DMS79 treated with DMSO at 0.1 percent for 48 hours (cell line): ENCODE data around the gene SUGT1.
A peak's percentile ranks its signal among the peaks of the same experiment; 100 is the strongest.
"Not testable (repeated sequence)": the region's sequence is repeated elsewhere in the genome, so short reads cannot be mapped to it uniquely, and the experiment has no call there.

Source experiments
- DNase-seq: peaks from one replicate; lab custom pipeline; 2025; lab: John Stamatoyannopoulos, UW

Gene SUGT1

GRCh38 chr13:52652196-52652979, at the start of gene SUGT1:
Gene SUGT1 (plus strand): TSS chr13:52652836. CDS start chr13:52652921, 85 bp downstream.
- peak; percentile 94 for DNase-seq

DNA sequence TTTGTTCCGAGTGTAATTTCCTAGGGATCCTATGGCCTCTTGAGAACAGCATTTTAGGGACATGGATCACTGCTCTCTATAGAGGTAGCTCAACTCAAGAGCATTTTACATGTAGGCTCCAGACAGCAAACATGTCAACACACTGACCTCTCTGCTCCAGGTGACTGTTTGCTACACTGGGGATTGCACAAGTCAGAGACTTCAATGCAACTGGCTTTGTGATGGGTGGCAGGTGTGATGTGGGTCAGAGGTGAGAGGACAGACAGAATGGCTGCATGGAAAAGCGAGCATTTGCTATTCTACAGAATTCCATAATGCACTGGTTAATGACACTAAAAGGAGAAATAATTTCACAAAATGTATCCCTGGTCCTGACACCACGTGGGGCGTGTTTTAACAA, 49.3 kb upstream of the SUGT1 start:
- DNase-seq, result not testable (repeated sequence)

DNA sequence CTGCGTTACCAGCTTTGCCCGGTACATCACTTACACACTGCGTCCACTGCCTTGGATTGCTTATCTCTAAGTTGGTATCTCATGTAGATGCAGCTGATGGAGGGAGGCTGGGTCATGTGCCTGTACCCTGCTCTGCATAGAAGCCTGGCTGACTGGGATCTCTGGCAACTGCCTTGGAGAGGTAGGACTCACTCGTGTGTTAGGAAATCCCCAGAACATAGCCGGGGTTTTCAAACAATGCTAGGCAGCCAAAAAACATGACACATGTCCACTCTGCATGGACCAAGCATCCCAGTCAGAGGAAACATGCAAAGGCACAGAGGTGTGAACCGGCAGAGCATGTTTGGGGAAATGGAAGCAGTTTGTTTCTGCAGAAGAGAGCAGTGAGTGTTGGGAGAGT, 46.5 kb upstream of the SUGT1 start:
- DNase-seq, result not testable (repeated sequence)

DNA sequence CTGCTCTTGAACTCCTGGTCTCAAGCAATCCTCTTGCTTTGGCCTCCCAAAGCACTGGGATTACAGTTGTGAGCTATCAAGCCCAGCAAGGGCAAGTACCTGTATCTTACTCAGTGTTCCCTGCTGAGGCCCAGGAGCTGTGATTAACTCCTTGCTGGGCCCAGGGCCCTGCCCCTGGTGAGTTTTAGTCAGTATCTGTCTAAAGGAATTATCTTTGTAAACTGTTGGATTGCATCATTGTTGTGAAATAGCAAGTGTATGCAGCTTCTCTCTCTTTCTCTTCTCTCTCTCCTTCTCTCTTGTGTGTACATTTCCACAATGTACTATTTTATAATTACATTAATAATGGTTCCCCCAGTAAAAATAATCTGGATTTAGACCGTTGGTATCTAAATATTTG, 45.8 kb upstream of the SUGT1 start:
- not testable (repeated sequence) for DNase-seq

- not testable (repeated sequence) for DNase-seq
Observed at GRCh38 chr13:52608184-52608583, 44.5 kb upstream of the SUGT1 start.

DNA sequence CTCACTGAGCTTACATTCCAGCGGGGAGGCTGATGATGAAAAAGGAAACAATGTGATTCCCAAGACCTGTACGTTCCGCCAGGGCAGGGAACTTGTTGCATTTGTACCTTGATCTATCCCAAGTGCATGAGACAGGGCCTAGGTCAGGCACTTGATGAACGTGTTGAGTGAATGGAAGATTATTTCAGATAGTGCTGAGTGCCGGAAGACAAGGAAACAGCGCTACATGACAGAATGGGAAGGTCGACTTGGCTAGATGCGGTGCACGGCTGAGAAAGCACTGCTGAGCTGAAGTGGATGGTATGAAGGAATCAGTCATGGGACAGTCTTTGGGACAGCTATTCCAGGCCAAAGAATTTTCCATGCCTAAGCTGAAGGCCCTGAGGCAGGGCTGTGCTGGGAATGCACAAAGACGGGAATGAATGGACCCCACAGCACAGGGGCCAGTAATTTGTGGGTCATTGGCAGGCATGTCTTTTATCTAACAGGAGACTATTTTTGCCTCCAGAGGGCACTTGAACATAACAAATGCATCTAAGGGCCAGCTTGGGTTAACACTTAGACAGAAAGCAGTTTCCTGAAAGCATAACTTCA, 43.5 kb upstream of the SUGT1 start:
- not testable (repeated sequence) for DNase-seq

GRCh38 chr13:52610158-52610557, 42.5 kb upstream of the SUGT1 start:
- DNase-seq, result not testable (repeated sequence)

GRCh38 chr13:52615134-52615801, 37.4 kb upstream of the SUGT1 start:
- no peak for DNase-seq

DNA sequence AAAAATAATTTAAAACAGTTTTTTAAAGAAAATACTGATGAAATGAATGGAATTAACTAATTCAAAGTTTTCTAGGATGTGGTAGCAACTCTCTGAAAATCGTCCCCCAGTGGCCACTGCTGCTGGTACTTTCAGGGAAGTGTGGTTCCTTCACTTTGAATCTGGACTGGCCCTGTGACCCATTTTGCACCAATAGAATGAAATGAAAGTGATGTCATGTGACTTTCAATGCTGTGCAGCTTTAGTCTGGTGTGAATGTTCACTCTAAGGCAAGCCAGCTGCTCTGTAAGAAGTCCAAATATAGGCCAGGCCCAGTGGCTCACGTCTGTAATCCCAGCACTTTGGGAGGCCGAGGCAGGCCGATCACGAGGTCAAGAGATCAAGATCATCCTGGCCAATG, 36.8 kb upstream of the SUGT1 start:
- DNase-seq, result no peak

DNA sequence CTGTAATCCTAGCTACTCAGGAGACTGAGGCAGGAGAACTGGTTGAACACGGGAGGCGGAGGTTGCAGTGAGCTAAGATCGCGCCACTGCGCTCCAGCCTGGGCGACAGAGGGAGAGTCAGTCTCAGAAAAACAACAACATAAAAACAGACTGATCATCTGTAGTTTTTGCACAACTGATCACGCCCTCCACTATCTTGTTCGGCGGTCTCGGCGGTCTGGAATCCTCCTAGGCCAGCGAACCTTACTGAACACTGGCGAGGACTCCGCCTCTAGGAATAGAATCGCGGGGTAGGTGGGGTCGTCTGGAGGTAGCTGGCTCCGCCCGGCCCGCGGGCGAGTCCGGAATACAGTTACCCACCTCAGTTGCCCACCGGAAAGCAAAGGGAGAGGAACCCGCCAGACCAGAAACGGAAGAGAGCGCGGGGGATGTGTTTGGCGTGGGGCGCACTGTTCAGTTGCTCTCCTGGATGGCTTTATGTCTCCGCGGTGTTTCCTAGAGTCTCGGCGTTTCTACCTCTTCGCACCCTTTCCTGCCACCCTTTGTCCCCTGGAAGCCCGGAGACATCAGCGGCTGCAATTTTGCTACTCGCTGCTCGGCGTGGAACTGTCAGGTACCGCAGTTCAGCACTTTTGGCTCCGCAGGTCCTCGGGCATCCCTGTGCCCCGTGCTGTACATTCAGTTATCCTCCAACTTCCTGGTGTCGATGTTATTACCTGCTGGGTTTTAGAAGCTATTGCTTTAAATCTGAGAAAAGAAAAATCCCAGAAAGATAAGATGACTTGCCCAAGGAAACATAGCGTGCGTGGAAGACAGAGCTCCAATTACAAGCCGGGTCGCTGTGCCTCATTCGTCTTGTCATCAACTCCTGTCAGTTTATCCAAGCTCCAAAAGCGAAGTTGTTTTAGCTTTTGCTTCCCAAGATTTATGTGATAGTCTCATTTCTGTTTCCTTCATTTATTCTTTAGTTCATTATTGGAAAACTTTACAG, 35.3 kb upstream of the SUGT1 start:
- DNase-seq, result peak; percentile 84

DNA sequence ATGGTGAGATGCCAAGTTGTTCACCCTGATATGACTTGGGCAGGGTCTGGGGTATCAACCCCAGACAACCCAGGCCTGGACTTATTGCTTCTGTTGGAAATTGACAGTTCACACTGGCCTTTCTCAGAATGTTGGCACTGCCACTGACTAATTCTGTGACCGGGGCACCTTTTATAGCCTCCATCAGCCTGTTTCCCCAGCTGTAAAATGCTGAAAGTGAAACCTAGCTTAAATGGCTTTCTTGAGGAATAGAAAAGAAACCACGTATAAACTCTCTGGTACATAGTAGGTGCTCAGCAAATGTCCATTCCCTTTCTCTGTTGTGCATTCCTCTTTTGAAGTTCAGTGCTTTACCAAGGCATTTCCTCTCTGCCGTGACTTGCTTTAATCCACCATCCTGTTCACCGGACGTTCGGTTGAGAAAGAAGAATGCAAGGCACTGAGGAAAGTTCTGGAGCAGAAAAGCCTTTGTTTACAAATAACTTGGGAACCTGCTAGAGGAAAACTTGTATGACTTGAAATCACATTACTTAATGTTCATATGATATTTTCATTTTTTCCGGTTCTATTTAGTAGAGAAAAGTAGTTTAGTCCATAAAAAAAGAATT, 21.4 kb upstream of the SUGT1 start:
- DNase-seq, result not testable (repeated sequence)

DNA sequence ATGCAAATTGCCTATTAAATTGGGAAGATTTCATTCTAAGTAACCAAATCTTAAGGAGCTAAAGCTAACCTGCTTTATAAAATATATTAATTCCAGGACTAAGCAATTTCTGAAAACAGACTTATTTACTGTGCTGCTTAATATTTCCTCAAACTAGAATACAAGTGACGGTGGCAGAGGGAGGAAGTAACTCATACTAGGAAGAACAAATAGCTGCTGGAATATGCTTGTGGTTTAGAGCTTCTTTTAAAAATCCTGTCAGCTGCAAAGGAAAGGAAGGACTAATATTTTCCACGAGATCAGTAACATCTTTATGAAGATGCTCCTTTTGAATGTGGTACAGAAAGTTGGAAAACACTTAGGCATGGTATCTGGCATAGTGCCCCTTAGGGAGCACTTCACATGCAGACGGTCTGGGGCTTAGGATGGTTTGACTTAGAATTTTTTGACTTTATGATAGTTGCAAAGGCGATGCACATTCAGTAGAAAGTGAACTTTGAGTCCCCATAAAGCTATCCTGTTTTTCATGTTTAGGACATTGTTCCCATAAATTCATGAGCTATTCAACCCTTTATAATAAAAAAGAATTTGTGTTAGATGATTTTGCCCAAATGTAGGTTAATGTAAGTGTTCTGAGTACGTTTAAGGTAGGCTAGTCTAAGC, 13.8 kb upstream of the SUGT1 start:
- no peak for DNase-seq

DNA sequence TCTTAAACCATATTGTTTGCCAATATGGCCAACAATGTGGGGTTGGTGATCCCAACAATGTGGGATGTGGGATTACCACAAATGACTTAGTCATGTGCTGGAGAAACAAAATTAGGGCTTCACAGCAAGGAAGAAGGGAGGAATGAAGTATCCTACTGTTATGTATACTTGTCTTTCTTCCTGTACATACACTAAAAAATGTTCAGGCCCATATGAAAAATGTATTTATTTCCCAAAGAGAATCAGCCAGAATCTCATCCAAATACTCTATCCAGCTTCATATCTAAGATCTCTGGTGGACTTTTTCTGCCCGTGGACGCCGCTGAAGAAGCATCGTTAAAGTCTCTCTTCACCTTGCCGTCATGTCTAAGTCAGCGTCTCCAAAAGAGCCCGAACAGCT, 10.5 kb upstream of the SUGT1 start, which contains the start of gene HNRNPA1L2:
HNRNPA1L2 (plus strand) TSS at position 301 of the 400 bp plus-strand sequence; CDS start at position 363, 62 bp downstream.
- DNase-seq, result no peak

DNA sequence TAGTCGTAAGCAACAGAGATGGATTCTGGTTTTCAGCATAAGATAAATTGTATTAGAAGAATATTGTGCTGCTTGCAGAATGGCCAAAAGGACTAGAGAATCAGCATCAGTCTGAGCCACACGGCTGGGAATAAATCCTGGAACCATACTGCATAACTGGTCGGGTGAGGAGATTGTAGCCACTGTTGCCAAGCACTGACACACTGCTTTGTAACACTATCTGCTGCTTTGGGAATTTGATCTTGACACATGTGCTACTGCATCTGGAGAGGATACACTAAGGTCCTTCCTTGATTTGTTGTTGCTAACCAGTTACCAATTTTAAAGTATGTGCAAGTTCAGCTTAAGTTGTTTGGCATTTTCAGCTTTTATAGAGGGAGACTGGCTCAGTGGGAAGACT, 8.5 kb upstream of the SUGT1 start:
- DNase-seq, result no peak

GRCh38 chr13:52646967-52647366, 5.7 kb upstream of the SUGT1 start:
- no peak for DNase-seq

DNA sequence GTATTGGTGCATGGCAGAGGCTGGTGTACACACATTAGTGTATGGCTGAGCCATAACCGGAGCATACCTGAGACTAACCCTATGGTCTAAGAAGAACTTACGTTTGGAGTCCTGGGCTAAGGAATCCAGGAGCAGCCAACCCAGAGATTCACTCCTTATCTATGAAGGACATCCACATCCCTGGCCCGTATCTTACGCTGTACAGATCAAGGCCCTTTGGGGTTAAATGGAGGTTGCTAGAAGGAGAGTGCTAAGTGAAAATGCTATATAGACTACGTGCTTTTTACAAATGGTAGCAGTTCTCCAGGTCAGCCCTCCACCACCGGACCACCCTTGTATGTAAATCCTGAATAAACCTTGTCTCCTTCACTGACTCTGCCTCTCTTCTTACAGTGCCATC, 1.9 kb upstream of the SUGT1 start:
- DNase-seq, result no peak

DNA sequence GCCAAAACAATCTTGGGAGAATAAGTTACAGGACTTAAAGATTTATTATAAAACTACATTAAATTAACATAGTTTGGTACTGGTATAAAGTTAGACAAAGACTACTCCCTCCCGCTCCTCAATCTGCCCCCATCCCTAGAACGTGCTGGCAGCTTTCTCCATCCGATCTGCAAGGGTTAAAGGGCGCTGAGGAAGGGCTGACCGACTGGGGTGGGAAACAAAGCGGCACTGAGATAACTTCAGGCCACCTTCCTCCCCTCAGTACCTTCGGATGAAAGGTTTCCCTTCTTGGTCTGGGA, 790 bp upstream of the SUGT1 start:
- DNase-seq, result peak; percentile 74

- DNase-seq, result peak; percentile 35
Observed at GRCh38 chr13:52652980-52653303, 306 bp downstream of the SUGT1 start.

- no peak for DNase-seq
Observed at GRCh38 chr13:52659340-52659739, 6.7 kb downstream of the SUGT1 start.

DNA sequence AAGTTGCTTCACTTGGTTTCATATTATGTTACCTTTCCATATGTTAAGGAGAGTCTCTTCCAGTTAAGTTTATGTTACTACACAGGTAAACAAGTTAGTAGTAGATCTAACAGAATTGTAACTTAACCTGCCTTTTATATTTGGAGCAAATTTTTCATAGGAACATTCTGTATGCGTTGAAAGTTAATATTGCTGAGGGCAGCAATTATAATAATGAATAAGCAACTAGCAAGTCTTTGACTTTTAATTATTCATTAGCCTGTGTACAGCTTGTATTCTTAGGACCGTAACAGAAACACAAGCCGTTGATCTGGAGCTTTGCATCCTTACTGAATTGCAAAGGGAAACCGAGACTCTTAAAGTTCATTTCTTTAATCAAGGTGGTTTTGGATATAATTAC, 11.6 kb downstream of the SUGT1 start:
- no peak for DNase-seq

DNA sequence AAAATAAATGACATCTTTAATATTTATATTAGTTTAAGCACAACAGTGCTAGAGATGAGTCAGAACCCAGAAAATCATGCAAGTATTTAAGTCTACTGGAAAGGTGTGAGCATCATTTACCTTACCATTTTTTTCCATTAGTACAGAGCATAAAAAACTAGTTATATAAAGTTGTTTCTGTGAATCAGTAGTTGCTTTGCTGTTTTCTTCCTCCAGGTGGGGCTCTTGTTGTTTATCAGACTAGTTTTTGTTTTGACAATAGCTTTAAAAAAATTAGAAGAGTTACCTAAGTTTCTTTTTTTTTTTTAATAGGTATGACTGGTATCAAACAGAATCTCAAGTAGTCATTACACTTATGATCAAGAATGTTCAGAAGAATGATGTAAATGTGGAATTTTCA, 12.7 kb downstream of the SUGT1 start:
- DNase-seq, result peak; percentile 43
